Lung (tissue), 12 donors: ENCODE measurements around the gene FOXJ3. TPM values are rescaled to one million over a fixed set of nuclear protein-coding genes. Genes with fewer than 3 reads are reported as not detected.
A peak's percentile ranks its signal among the peaks of the same experiment; 100 is the strongest.

Experiments
- ATAC-seq: fragments of 200-7000 bp; cut with Tn5 transposase; one replicate; pipeline ENCODE4 v1.9.1; 2020; ENCODE audit warnings: moderate number of reproducible peaks; ENCODE audit not compliant: insufficient read depth, low FRiP score
- DNase-seq, 3 donors: peaks; one replicate each; pipeline ENCODE4 v3.0.0-alpha.2; 2013 to 2017
- H3K27ac ChIP-seq, 2 donors: one replicate each; pipeline ENCODE4 v1.5.1; 2013; ENCODE audit warnings: mild to moderate bottlenecking in 2 of 2, moderate library complexity in 2 of 2, control low read depth in 1 of 2, inconsistent platforms in 1 of 2, low read depth in 1 of 2, low read length in 1 of 2
- H3K27me3 ChIP-seq, 3 donors: one replicate each; pipeline ENCODE4 v1.5.1; 2013; ENCODE audit warnings: low read length in 2 of 3; ENCODE audit not compliant: control insufficient read depth in 3 of 3, insufficient read depth in 3 of 3
- H3K36me3 ChIP-seq, 4 donors: one replicate each; pipeline ENCODE4 v1.5.1; 2013; ENCODE audit warnings: low read length in 4 of 4, mild to moderate bottlenecking in 1 of 4, moderate library complexity in 1 of 4; ENCODE audit not compliant: control insufficient read depth in 4 of 4, insufficient read depth in 4 of 4
- H3K4me1 ChIP-seq, 5 donors: one replicate each; pipeline ENCODE4 v1.5.1; 2013; ENCODE audit warnings: low read length in 5 of 5, mild to moderate bottlenecking in 2 of 5, moderate library complexity in 1 of 5; ENCODE audit not compliant: control insufficient read depth in 5 of 5, insufficient read depth in 5 of 5
- H3K4me3 ChIP-seq: one replicate; pipeline ENCODE4 v1.5.1; 2013; ENCODE audit warnings: mild to moderate bottlenecking, control low read depth, moderate library complexity
- H3K9ac ChIP-seq, 2 donors: one replicate each; pipeline ENCODE4 v1.5.1; 2013; ENCODE audit warnings: low read length in 2 of 2, control low read depth in 1 of 2; ENCODE audit not compliant: insufficient read depth in 1 of 2
- H3K9me3 ChIP-seq, 4 donors: one replicate each; pipeline ENCODE4 v1.5.1; 2013; ENCODE audit warnings: low read length in 3 of 4, mild to moderate bottlenecking in 1 of 4, moderate library complexity in 1 of 4; ENCODE audit not compliant: control insufficient read depth in 4 of 4, insufficient read depth in 3 of 4
- WGBS, 2 donors: extraction: QIAGEN DNeasy Blood & Tissue Kit; methylation state at CpG; one replicate each; pipeline ENCODE4 v1.1.7; 2013; 5-methylcytosine and 5-hydroxymethylcytosine counted together
- polyA plus RNA-seq, 2 donors: library from polyadenylated mRNA; stranded (reverse); fragments of 200-250 nt; gene quantifications; one replicate each; pipeline ENCODE4 v1.2.1, GENCODE V29; 2013
- total RNA-seq, 2 donors: library from RNA; depleted of rRNA in 1 of 2; stranded (reverse); fragments of >200 nt in 1 of 2; gene quantifications; one replicate each; pipeline ENCODE4 v1.2.1, GENCODE V29; 2014 to 2021
- TF ChIP-seq, protein P1 (sequence below): IDR thresholded peaks from 2 replicates; pipeline ENCODE4 v1.5.1; 2012; ENCODE audit warnings: mild to moderate bottlenecking; ENCODE audit errors: control extremely low read depth, extremely low read depth
- donor health status: control.
- donor health status: control.
- donor health status: Bipolar disorder and iron deficiency.
- donor health status: healthy.
- donor health status: DM: yes; HTN: yes; CAD: no.

Gene FOXJ3
- total and polyA plus RNA-seq, 4 donors = 11.9 to 106 (median 26.6) TPM

GRCh38 chr1:42324398-42325013, 10.5 kb downstream of the FOXJ3 start:
- no peak overlapping the region for H3K27ac ChIP-seq
- H3K9ac ChIP-seq = no peak overlapping the region
- no peaks in the 10 kb centered on the region for H3K36me3 ChIP-seq
- ATAC-seq = no peak
- TF ChIP-seq, protein P1, sequence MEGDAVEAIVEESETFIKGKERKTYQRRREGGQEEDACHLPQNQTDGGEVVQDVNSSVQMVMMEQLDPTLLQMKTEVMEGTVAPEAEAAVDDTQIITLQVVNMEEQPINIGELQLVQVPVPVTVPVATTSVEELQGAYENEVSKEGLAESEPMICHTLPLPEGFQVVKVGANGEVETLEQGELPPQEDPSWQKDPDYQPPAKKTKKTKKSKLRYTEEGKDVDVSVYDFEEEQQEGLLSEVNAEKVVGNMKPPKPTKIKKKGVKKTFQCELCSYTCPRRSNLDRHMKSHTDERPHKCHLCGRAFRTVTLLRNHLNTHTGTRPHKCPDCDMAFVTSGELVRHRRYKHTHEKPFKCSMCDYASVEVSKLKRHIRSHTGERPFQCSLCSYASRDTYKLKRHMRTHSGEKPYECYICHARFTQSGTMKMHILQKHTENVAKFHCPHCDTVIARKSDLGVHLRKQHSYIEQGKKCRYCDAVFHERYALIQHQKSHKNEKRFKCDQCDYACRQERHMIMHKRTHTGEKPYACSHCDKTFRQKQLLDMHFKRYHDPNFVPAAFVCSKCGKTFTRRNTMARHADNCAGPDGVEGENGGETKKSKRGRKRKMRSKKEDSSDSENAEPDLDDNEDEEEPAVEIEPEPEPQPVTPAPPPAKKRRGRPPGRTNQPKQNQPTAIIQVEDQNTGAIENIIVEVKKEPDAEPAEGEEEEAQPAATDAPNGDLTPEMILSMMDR = no peak
- WGBS, 2 donors = 58 to 75% methylated on average over 6 of the region's 6 CpGs
- no peak overlapping the region for H3K4me3 ChIP-seq
- H3K9me3 ChIP-seq = no peaks in the 10 kb centered on the region
- H3K27me3 ChIP-seq = no peaks in the 10 kb centered on the region
- H3K4me1 ChIP-seq = peaks cover 4 to 40% (median 15%) of the 10 kb centered on the region in 5 donors
- no peak for DNase-seq

- H3K9ac ChIP-seq = no peak overlapping the region
- H3K4me1 ChIP-seq = peaks cover 4 to 40% (median 21%) of the 10 kb centered on the region in 5 donors
- no peaks in the 10 kb centered on the region for H3K27me3 ChIP-seq
These were observed 11.5 kb downstream of the FOXJ3 start for GRCh38 chr1:42323551-42323950.

DNA sequence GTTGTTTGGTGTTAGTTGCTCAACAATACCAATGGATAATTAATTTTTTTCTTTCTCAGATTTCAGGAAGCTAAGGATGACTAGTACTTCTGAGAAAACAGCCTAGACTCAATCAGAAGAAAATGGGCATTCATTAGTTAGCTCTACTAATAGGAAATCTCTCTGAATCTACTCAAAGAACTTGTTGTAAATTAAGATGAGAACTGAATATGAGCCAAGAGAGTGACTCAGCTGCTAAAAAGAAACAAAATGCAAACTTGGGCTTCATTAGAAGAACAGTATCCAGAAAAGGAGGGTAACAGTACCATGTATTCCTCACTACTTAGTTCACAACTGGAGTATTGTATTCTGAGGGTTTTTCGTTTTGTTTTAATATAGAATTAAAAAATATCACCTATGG, 12.5 kb downstream of the FOXJ3 start:
- no peak for ATAC-seq
- H3K4me1 ChIP-seq = peaks cover 4 to 41% (median 21%) of the 10 kb centered on the region in 5 donors
- TF ChIP-seq, protein P1 = no peak
- H3K9me3 ChIP-seq = no peaks in the 10 kb centered on the region
- H3K27ac ChIP-seq = peak overlapping the region in 1 of 2 donors; percentile 53
- no peaks in the 10 kb centered on the region for H3K27me3 ChIP-seq
- no peak overlapping the region for H3K4me3 ChIP-seq
- no peak for DNase-seq
- H3K36me3 ChIP-seq = no peaks in the 10 kb centered on the region
- no peak overlapping the region for H3K9ac ChIP-seq
- WGBS, 2 donors = 0 to 53% methylated on average over 1 of the region's 1 CpG

More at GRCh38 chr1:42323551-42323950, 11.5 kb downstream of the FOXJ3 start:
- Histone ChIP-seq H3K27ac (no peak overlapping the region), H3K4me3 (no peak overlapping the region), H3K36me3 (no peaks in the 10 kb centered on the region), H3K9me3 (no peaks in the 10 kb centered on the region)
- TF ChIP-seq, protein P1 = no peak
- no peak for DNase-seq
- no peak for ATAC-seq
- WGBS, 2 donors = 81 to 85% methylated on average over 2 of the region's 2 CpGs

- no peak overlapping the region for H3K4me3 ChIP-seq
- no peak overlapping the region for H3K9ac ChIP-seq
- H3K27ac ChIP-seq = peak overlapping the region in 1 of 2 donors; percentile 16
- H3K9me3 ChIP-seq = no peaks in the 10 kb centered on the region
- WGBS, 2 donors = 56 to 63% methylated on average over 4 of the region's 4 CpGs
- no peaks in the 10 kb centered on the region for H3K27me3 ChIP-seq
- no peak for ATAC-seq
- H3K4me1 ChIP-seq = peaks cover 4 to 46% (median 21%) of the 10 kb centered on the region in 5 donors
- no peak for DNase-seq
- H3K36me3 ChIP-seq = no peaks in the 10 kb centered on the region
- TF ChIP-seq, protein P1 = no peak
These were observed 13.3 kb downstream of the FOXJ3 start for GRCh38 chr1:42321731-42322130.
